ENCODE results near the gene DRAM1. TPM values are rescaled to one million over a fixed set of nuclear protein-coding genes. Genes with fewer than 3 reads are reported as not detected.

The DRAM1 gene
- total and polyA plus RNA-seq, 2 donors (not counting 1 experiment from before 2014, with no cell fraction given): 2.1 to 10.2 TPM

- DNase-seq: peak; percentile 15
- Histone ChIP-seq H2AFZ (ENCODE audit: insufficient read depth, low read depth, low read length, poor library complexity, severe bottlenecking) (peak overlapping the region; percentile 80), H3K9me3 (ENCODE audit: control extremely low read depth in 1 of 3, control insufficient read depth in 2 of 3, insufficient read depth in 1 of 3, low read length in 2 of 3) (no peaks in the 10 kb centered on the region), H3K4me3 (ENCODE audit: control extremely low read depth in 1 of 5, extremely low read depth in 1 of 5, insufficient read depth in 1 of 5, low read depth in 2 of 5, low read length in 4 of 5) (peak overlapping the region; percentile 65 to 88 (median 82)), H3K79me2 (ENCODE audit: control insufficient read depth, insufficient read depth, low read length) (peaks cover 46% of the 10 kb centered on the region), H3K9ac (ENCODE audit: low read length) (peak overlapping the region; percentile 84), H3K4me1 (ENCODE audit: control insufficient read depth in 2 of 2, insufficient read depth in 2 of 2, low read length in 2 of 2) (peaks cover 17 to 22% of the 10 kb centered on the region in 2 donors), H3K36me3 (replicated peaks in 1 of 2; ENCODE audit: control extremely low read depth in 1 of 2, control insufficient read depth in 1 of 2, extremely low read depth in 1 of 2, insufficient read depth in 2 of 2, low read length in 1 of 2) (no peaks in the 10 kb centered on the region), H4K20me1 (ENCODE audit: control insufficient read depth, insufficient read depth, low read length, poor library complexity, severe bottlenecking) (no peaks in the 10 kb centered on the region), H3K4me2 (replicated peaks; ENCODE audit: low read depth, low read length, poor library complexity, severe bottlenecking) (peak overlapping the region; percentile 87), H3K27me3 (replicated peaks in 1 of 4; ENCODE audit: control extremely low read depth in 1 of 4, control insufficient read depth in 3 of 4, insufficient read depth in 4 of 4, low read length in 3 of 4) (no peaks in the 10 kb centered on the region), H3K27ac (ENCODE audit: low read length in 2 of 2) (peak overlapping the region; percentile 67 to 75)
- intact Hi-C loops (cut with micrococcal nuclease): loop anchor here (1.0 to 10.0 kb wide), 9 partner anchors 33 to 555 kb away; partner anchors contain the start of genes DRAM1, NUP37 and PARPBP
- peak overlapping the region; percentile 92 for H3K27ac Mint-ChIP-seq
- ChIA-PET POLR2A (interaction anchor here (0.7 to 1.4 kb wide), 2 partner anchors 10 to 191 kb away, joined by 4 to 6 read pairs; no protein-coding TSS in a partner anchor), CTCF (interaction anchor here (0.7 to 6.8 kb wide), 21 partner anchors 9 to 423 kb away, joined by 3 to 91 read pairs (median 6); partner anchors contain the start of genes ARL1 and DRAM1)
- no peaks in the 10 kb centered on the region for H3K27me3 Mint-ChIP-seq
- ATAC-seq (ENCODE audit: low read depth): no peak
- H3K4me3 Mint-ChIP-seq: peak overlapping the region; percentile 99
- WGBS (ENCODE audit: insufficient coverage): 0% methylated on average over 8 of the region's 11 CpGs
- no peaks in the 10 kb centered on the region for H3K9me3 Mint-ChIP-seq (ENCODE audit: insufficient read depth)
- H3K4me1 Mint-ChIP-seq: peaks cover 40% of the 10 kb centered on the region
- TF ChIP-seq EZH2 (IDR thresholded peaks at IDR 0.05; ENCODE audit: borderline replicate concordance, insufficient read depth, low read depth, low read length, poor library complexity, severe bottlenecking) (no peak), CTCF (IDR thresholded peaks at IDR 0.05) (no peak)
Observed at GRCh38 chr12:101829639-101830366, 47.6 kb upstream of the DRAM1 start.

Measured in B cell (primary cell).